ENCODE measurements around the gene PIK3AP1.

Gene PIK3AP1

DNA sequence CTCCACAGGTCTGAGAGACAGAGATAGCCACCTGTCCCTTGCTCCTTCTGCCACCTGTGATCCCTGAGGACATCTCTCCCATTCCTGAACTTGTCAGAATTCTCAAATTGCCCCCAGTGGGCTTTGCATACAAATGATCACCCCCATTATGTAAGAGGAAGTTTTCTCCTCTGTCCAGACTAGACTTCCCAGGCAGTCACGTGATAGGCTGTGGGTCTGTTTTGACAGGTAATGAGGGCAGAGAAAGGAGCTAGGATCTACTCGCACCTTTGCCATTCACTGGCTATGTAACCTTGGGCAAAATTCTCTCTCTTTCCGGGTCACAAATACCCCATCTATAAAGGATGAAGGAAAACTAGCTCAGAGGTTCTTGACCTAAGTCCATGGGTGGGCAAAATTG lies 112.1 kb downstream of the PIK3AP1 start:
- no peak for DNase-seq (ENCODE audit: low spot score)
- in situ Hi-C loops (cut with MboI; ENCODE audit: low pct_unique_long_range_greater_than_20kb, low sequenced_read_pairs, unreplicated experiment), result no loop called here
- TF ChIP-seq, protein P1, sequence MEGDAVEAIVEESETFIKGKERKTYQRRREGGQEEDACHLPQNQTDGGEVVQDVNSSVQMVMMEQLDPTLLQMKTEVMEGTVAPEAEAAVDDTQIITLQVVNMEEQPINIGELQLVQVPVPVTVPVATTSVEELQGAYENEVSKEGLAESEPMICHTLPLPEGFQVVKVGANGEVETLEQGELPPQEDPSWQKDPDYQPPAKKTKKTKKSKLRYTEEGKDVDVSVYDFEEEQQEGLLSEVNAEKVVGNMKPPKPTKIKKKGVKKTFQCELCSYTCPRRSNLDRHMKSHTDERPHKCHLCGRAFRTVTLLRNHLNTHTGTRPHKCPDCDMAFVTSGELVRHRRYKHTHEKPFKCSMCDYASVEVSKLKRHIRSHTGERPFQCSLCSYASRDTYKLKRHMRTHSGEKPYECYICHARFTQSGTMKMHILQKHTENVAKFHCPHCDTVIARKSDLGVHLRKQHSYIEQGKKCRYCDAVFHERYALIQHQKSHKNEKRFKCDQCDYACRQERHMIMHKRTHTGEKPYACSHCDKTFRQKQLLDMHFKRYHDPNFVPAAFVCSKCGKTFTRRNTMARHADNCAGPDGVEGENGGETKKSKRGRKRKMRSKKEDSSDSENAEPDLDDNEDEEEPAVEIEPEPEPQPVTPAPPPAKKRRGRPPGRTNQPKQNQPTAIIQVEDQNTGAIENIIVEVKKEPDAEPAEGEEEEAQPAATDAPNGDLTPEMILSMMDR (IDR thresholded peaks at IDR 0.05; ENCODE audit: extremely low read depth, insufficient read depth, missing control alignments), result no peak

DNA sequence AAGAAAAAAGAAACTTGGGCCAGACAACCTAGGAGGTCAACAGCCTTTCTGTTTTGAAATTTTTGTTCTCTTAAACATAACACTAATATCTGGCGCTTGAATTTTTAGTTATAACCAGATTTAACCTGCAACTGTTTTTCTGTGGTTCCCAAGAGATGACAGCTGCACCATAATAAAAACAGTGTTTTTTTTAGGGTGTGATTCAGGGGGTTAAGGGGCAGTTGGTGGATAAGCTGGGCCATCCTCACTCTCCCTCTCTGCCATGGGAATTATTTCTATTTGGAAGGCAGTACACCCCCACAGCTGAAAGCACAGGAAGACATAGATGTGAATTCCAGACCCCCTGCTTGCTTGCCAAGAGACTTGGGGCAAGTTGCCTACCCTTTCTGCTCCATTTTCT lies 113.4 kb downstream of the PIK3AP1 start:
- no peak for DNase-seq (ENCODE audit: low spot score)
- TF ChIP-seq, protein P1 (IDR thresholded peaks at IDR 0.05; ENCODE audit: extremely low read depth, insufficient read depth, missing control alignments), result no peak
- in situ Hi-C loops (cut with MboI; ENCODE audit: low pct_unique_long_range_greater_than_20kb, low sequenced_read_pairs, unreplicated experiment), result no loop called here

DNA sequence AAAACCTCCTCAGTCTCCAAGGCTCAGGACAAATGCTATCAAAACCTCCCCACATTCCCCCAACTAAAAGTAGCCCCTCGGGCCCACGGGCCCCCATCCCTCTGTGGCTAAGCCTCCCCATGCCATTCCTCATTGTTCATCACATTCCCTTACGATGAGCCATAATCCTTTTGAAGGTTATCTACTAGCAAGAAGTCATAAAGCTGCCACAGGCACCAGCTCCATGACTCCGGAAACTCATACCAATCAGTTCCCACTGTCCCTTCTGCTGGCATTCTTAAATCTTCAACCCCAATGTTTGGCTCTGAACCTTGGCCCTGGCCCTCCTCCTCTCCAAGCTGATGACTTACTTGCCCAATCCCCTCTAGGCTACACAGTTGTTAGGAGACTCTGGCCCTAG lies 114.1 kb downstream of the PIK3AP1 start:
- TF ChIP-seq, protein P1 (IDR thresholded peaks at IDR 0.05; ENCODE audit: extremely low read depth, insufficient read depth, missing control alignments), result no peak
- in situ Hi-C loops (cut with MboI; ENCODE audit: low pct_unique_long_range_greater_than_20kb, low sequenced_read_pairs, unreplicated experiment), result no loop called here
- no peak for DNase-seq (ENCODE audit: low spot score)

DNA sequence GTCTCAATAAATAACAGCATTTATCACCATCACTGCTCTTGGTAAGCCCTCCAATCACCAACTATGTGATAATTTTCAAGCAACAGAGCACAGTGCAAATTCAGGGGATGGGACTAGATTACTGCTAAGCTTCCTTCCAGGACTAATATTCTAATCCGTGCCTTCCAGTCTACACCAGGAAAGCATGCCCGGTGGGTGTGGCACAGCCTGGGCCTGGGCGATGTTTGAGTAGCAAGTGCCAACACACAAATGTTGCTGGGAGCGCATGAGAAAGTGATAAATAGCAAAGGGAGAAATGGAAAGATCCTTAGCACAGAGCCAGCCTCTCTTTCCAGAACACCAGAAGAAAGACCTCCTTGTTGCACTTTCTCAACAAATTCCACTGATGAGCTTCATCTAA lies 120.0 kb downstream of the PIK3AP1 start:
- DNase-seq (ENCODE audit: low spot score), result no peak
- TF ChIP-seq, protein P1 (IDR thresholded peaks at IDR 0.05; ENCODE audit: extremely low read depth, insufficient read depth, missing control alignments), result no peak
- in situ Hi-C loops (cut with MboI; ENCODE audit: low pct_unique_long_range_greater_than_20kb, low sequenced_read_pairs, unreplicated experiment), result no loop called here

DNA sequence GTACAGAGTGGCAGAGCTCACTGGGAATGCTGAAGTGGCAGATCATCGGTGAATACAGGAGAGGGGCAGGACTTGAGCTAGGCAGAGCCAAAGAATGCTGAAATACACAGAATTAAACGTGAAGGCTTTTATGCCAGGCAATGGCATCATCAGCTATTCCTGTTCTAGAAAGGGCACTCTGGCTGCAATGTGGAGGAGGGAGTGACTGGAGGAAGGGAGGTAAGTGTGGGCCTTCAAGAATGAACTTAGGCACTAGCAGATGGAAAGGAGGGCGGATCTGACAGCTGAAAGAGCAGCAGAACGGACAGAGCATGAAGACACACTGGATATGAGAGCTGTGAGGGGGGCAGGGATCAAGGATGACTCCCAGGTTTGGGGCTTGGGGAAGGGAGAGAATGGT lies 121.5 kb downstream of the PIK3AP1 start:
- TF ChIP-seq, protein P1 (IDR thresholded peaks at IDR 0.05; ENCODE audit: extremely low read depth, insufficient read depth, missing control alignments), result no peak
- DNase-seq (ENCODE audit: low spot score), result no peak
- in situ Hi-C loops (cut with MboI; ENCODE audit: low pct_unique_long_range_greater_than_20kb, low sequenced_read_pairs, unreplicated experiment), result no loop called here

DNA sequence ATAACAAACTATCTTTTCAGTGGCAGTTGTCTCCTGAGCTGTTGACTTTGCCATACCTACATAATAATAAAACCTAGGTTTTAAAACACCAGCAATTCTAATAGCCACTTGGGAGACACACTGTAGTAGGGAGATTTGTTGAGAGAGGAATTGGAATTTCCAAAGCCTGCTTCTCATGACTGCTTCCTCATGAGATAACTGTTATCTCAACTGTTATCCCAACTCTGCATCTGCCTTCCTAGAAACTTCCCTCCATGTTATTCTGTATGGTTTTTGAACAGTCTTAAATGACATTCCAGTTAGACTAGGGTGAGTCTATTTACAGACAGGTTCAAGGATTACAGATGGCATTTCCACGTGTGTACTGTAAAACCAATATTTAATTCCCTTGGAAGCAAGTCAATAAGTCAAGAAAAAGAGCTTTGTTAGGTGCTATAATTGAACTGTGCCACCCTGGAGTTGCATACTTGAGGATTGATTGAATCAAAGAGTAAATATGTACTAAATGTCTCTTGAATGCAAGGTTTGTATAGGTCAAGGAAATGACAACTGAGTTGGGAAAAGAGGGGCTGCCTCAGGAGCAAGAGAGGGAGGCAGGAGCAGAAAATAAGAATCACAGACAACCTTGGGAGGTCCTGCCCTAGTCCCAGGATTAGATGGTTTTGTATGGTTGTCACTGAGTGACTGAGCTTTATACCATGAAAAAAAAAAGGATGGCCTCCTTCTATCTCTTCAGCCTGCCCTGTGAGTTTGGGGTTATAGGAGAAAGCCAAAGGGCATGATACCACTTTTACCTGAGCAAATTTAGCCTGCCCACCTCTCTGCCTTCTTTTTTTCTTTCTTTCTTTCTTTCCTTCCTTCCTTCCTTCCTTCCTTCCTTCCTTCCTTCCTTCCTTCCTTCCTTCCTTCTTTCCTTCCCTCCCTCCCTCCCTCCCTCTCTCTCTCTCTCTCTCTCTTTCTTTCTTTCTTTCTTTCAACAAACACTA lies 123.6 kb downstream of the PIK3AP1 start:
- in situ Hi-C loops (cut with MboI; ENCODE audit: low pct_unique_long_range_greater_than_20kb, low sequenced_read_pairs, unreplicated experiment), result no loop called here
- TF ChIP-seq, protein P1 (IDR thresholded peaks at IDR 0.05; ENCODE audit: extremely low read depth, insufficient read depth, missing control alignments), result no peak

More for the DNA sequence above, 123.6 kb downstream of the PIK3AP1 start:
- no peak for DNase-seq (ENCODE audit: low spot score)

Measured in GM13977 (cell line).